HG03064 (cell line): ENCODE data around the gene PAPOLA.

Source experiments
- ATAC-seq: cut with Tn5 transposase; IDR thresholded peaks from one replicate; pipeline ENCODE4 v1.9.1; 2021; ENCODE audit warnings: low read depth; ENCODE audit not compliant: unreplicated experiment

The PAPOLA gene

GRCh38 chr14:96583569-96584041 lies 81.4 kb downstream of the PAPOLA start:
- ATAC-seq, result no peak

- no peak for ATAC-seq
These were observed 82.2 kb downstream of the PAPOLA start for GRCh38 chr14:96584199-96584906.

GRCh38 chr14:96584907-96585671 lies 82.9 kb downstream of the PAPOLA start:
- no peak for ATAC-seq

GRCh38 chr14:96585672-96586013 lies 83.5 kb downstream of the PAPOLA start:
- no peak for ATAC-seq

- ATAC-seq, result no peak
These were observed 83.9 kb downstream of the PAPOLA start for GRCh38 chr14:96586056-96586455.

- no peak for ATAC-seq
These were observed 85.0 kb downstream of the PAPOLA start for GRCh38 chr14:96586921-96587822.

- ATAC-seq, result no peak
These were observed 85.7 kb downstream of the PAPOLA start for GRCh38 chr14:96587823-96588385.

GRCh38 chr14:96588410-96589257 lies 86.5 kb downstream of the PAPOLA start:
- ATAC-seq, result no peak

GRCh38 chr14:96589577-96589976 lies 87.4 kb downstream of the PAPOLA start:
- no peak for ATAC-seq

- no peak for ATAC-seq
These were observed 88.1 kb downstream of the PAPOLA start for GRCh38 chr14:96590190-96590864.

GRCh38 chr14:96592591-96593386 lies 90.6 kb downstream of the PAPOLA start:
- no peak for ATAC-seq

- ATAC-seq, result no peak
These were observed 92.8 kb downstream of the PAPOLA start for GRCh38 chr14:96594961-96595360.

- no peak for ATAC-seq
These were observed 95.5 kb downstream of the PAPOLA start for GRCh38 chr14:96597680-96598079.

GRCh38 chr14:96598332-96598928 lies 96.2 kb downstream of the PAPOLA start:
- no peak for ATAC-seq

- no peak for ATAC-seq
These were observed 96.9 kb downstream of the PAPOLA start for GRCh38 chr14:96599076-96599475.

GRCh38 chr14:96602186-96602585 lies 100.0 kb downstream of the PAPOLA start:
- no peak for ATAC-seq

- no peak for ATAC-seq
These were observed 101.4 kb downstream of the PAPOLA start for GRCh38 chr14:96603350-96604255.
